H9 (cell line): ENCODE results near the gene KLK1. TPM values are rescaled to one million over a fixed set of nuclear protein-coding genes. Genes with fewer than 3 reads are reported as not detected.
A peak's percentile ranks its signal among the peaks of the same experiment; 100 is the strongest.

ENCODE experiments used
- DNase-seq: peaks from one replicate; pipeline ENCODE4 v3.0.0-alpha.2; 2017
- H2AFZ ChIP-seq: one replicate; pipeline ENCODE4 v1.6.1; 2013; ENCODE audit warnings: mild to moderate bottlenecking, low read length, control low read depth, moderate library complexity
- H2AK5ac ChIP-seq: 2 replicates; pipeline ENCODE4 v1.6.1; 2013; ENCODE audit warnings: low read length, control low read depth, mixed read lengths; ENCODE audit not compliant: insufficient read length
- H2BK120ac ChIP-seq: one replicate; pipeline ENCODE4 v1.6.1; 2013; ENCODE audit warnings: low read depth, mild to moderate bottlenecking, low read length, control low read depth, inconsistent platforms; ENCODE audit not compliant: poor library complexity, severe bottlenecking
- H2BK12ac ChIP-seq: 2 replicates; pipeline ENCODE4 v1.6.1; 2013; ENCODE audit warnings: low read length, control low read depth, mixed read lengths, low read depth; ENCODE audit not compliant: insufficient read length
- H2BK15ac ChIP-seq: 2 replicates; pipeline ENCODE4 v1.6.1; 2013; ENCODE audit warnings: low read depth, low read length, control low read depth
- H2BK20ac ChIP-seq: one replicate; pipeline ENCODE4 v1.6.1; 2013; ENCODE audit warnings: low read depth, mild to moderate bottlenecking, low read length, control low read depth, inconsistent platforms; ENCODE audit not compliant: poor library complexity, severe bottlenecking
- H2BK5ac ChIP-seq: 2 replicates; pipeline ENCODE4 v1.6.1; 2013; ENCODE audit warnings: low read length, control low read depth, mixed read lengths; ENCODE audit not compliant: insufficient read length
- H3K14ac ChIP-seq: 2 replicates; pipeline ENCODE4 v1.6.1; 2013; ENCODE audit warnings: low read length, control low read depth; ENCODE audit not compliant: insufficient read depth
- H3K18ac ChIP-seq: 2 replicates; pipeline ENCODE4 v1.6.1; 2013; ENCODE audit warnings: low read depth, mild to moderate bottlenecking, mixed read lengths, low read length, control low read depth; ENCODE audit not compliant: insufficient read length
- H3K23ac ChIP-seq: 2 replicates; pipeline ENCODE4 v1.6.1; 2013; ENCODE audit warnings: low read length, control low read depth, mixed read lengths, low read depth; ENCODE audit not compliant: insufficient read length
- H3K23me2 ChIP-seq: 2 replicates; pipeline ENCODE4 v1.6.1; 2013; ENCODE audit warnings: low read depth, mild to moderate bottlenecking, mixed read lengths, low read length, control low read depth; ENCODE audit not compliant: insufficient read length, poor library complexity, severe bottlenecking
- H3K27ac ChIP-seq: 2 replicates; pipeline ENCODE4 v1.5.1; 2013; ENCODE audit warnings: low read length, control low read depth, mixed read lengths, low read depth; ENCODE audit not compliant: insufficient read length
- H3K27me3 ChIP-seq: 2 replicates; pipeline ENCODE4 v1.6.1; 2013; ENCODE audit warnings: low read length, control low read depth, inconsistent platforms; ENCODE audit not compliant: insufficient read depth
- H3K4ac ChIP-seq: 2 replicates; pipeline ENCODE4 v1.6.1; 2013; ENCODE audit warnings: low read depth, mild to moderate bottlenecking, control low read depth, inconsistent platforms, low read length, moderate library complexity
- H3K4me1 ChIP-seq: 2 replicates; pipeline ENCODE4 v1.6.1; 2013; ENCODE audit warnings: low read length, control low read depth, inconsistent platforms; ENCODE audit not compliant: insufficient read depth
- H3K4me2 ChIP-seq: 2 replicates; pipeline ENCODE4 v1.6.1; 2013; ENCODE audit warnings: low read length, control low read depth, mixed read lengths; ENCODE audit not compliant: insufficient read length, insufficient read depth
- H3K56ac ChIP-seq: 2 replicates; pipeline ENCODE4 v1.6.1; 2013; ENCODE audit warnings: low read depth, mild to moderate bottlenecking, mixed read lengths, low read length, control low read depth; ENCODE audit not compliant: insufficient read length
- H3K79me1 ChIP-seq: 2 replicates; pipeline ENCODE4 v1.6.1; 2013; ENCODE audit warnings: low read depth, mild to moderate bottlenecking, moderate library complexity, low read length, control low read depth, inconsistent platforms; ENCODE audit not compliant: insufficient read depth, poor library complexity, severe bottlenecking
- H3K79me2 ChIP-seq: 2 replicates; pipeline ENCODE4 v1.6.1; 2013; ENCODE audit warnings: low read length, control low read depth, inconsistent platforms; ENCODE audit not compliant: insufficient read depth
- H3K9ac ChIP-seq: 2 replicates; pipeline ENCODE4 v1.6.1; 2013; ENCODE audit warnings: low read length, control low read depth, mixed read lengths; ENCODE audit not compliant: insufficient read length; ENCODE audit errors: extremely low read depth
- H3K9me3 ChIP-seq: one replicate; pipeline ENCODE4 v1.6.1; 2013; ENCODE audit warnings: low read depth, low read length, inconsistent platforms; ENCODE audit not compliant: control insufficient read depth
- H3T11ph ChIP-seq: one replicate; pipeline ENCODE4 v1.6.1; 2013; ENCODE audit warnings: mild to moderate bottlenecking, low read length, control low read depth, inconsistent platforms
- H4K20me1 ChIP-seq: one replicate; pipeline ENCODE4 v1.6.1; 2013; ENCODE audit not compliant: control insufficient read depth, insufficient read length, insufficient read depth
- H4K5ac ChIP-seq: 2 replicates; pipeline ENCODE4 v1.6.1; 2013; ENCODE audit warnings: low read depth, mild to moderate bottlenecking, mixed read lengths, low read length, control low read depth; ENCODE audit not compliant: insufficient read length
- H4K8ac ChIP-seq: replicated peaks from 2 replicates; pipeline ENCODE4 v1.6.1; 2013; ENCODE audit warnings: low read length, control low read depth, mixed read lengths, low read depth; ENCODE audit not compliant: insufficient read length
- H4K91ac ChIP-seq: 2 replicates; pipeline ENCODE4 v1.6.1; 2013; ENCODE audit warnings: low read depth, mild to moderate bottlenecking, moderate library complexity, mixed read lengths, low read length, control low read depth; ENCODE audit not compliant: insufficient read length
- H3K27ac Mint-ChIP-seq, 3 experiments: 2 replicates in 2 of 3; 3 replicates in 1 of 3; pipeline ENCODE4 v1.8.0; 2020 to 2021; ENCODE audit warnings: mixed read lengths in 3 of 3, mild to moderate bottlenecking in 1 of 3, moderate library complexity in 1 of 3
- H3K27me3 Mint-ChIP-seq: 2 replicates; pipeline ENCODE4 v1.8.0; 2021; ENCODE audit warnings: low read depth, mild to moderate bottlenecking, moderate library complexity, mixed read lengths
- H3K36me3 Mint-ChIP-seq, 3 experiments: 2 replicates in 2 of 3; 3 replicates in 1 of 3; pipeline ENCODE4 v1.8.0; 2020 to 2021; ENCODE audit warnings: low read depth in 3 of 3, mixed read lengths in 3 of 3; ENCODE audit not compliant: insufficient read depth in 1 of 3
- H3K4me1 Mint-ChIP-seq, 2 experiments: 2 replicates each; pipeline ENCODE4 v1.8.0; 2020; ENCODE audit warnings: mixed read lengths in 2 of 2
- H3K4me3 Mint-ChIP-seq, 2 experiments: 2 replicates in 1 of 2; 3 replicates in 1 of 2; pipeline ENCODE4 v1.8.0; 2020 to 2021; ENCODE audit warnings: mild to moderate bottlenecking in 2 of 2, mixed read lengths in 2 of 2, moderate library complexity in 1 of 2
- H3K9me3 Mint-ChIP-seq, 2 experiments: 2 replicates in 1 of 2; 3 replicates in 1 of 2; pipeline ENCODE4 v1.8.0; 2020; ENCODE audit warnings: mild to moderate bottlenecking in 2 of 2, mixed read lengths in 2 of 2, moderate library complexity in 1 of 2
- WGBS: extraction: QIAGEN DNeasy Blood & Tissue Kit; methylation state at CpG from one replicate; pipeline ENCODE4 v1.1.7; 2013; ENCODE audit warnings: missing lambda C conversion rate, low lambda C conversion rate, mixed read lengths; ENCODE audit not compliant: insufficient read length; ENCODE audit errors: extremely low coverage; 5-methylcytosine and 5-hydroxymethylcytosine counted together
- total RNA-seq: library from RNA; stranded (reverse); gene quantifications from 2 replicates; pipeline ENCODE4 v1.2.1, GENCODE V29; 2021
- TF ChIP-seq, protein P1 (sequence below): fragments of 200-600 bp; sonication (generic); conservative IDR thresholded peaks from 3 replicates; pipeline ENCODE4 v1.8.0; 2021; ENCODE audit warnings: antibody characterized with exemption, mild to moderate bottlenecking

KLK1 gene
- total RNA-seq, 1 experiment from 2014 or later = 2.3 TPM

DNA sequence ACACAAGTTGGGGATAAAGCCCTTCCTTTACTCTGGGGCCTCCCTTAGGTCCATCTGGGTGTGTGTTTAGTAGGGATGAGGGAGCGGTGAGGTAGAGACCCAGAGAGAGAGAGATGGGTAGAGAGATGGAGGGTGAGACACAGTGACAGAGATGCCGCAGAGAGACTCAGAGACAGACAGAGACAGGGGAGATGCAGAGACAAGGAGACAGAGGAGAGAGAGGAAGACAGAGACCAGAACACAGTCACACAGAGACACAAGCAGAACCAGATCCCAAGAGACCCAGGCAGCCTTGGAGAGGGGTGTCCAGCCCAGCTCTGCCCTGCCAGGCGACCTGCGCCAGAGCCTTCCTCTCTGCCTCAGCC is 2.4 kb downstream of the KLK1 start:
- Mint-ChIP-seq H3K36me3 (peaks cover 0 to 2% (median 0%) of the 10 kb centered on the region in 3 experiments; a peak in 3 of 7 replicates), H3K4me3 (peak overlapping the region in 1 of 2 experiments; percentile 6; a peak in 2 of 5 replicates), H3K27ac (no peak overlapping the region; a peak in 1 of 7 replicates), H3K4me1 (peaks cover 33 to 42% of the 10 kb centered on the region in 2 experiments), H3K9me3 (peaks cover 0 to 4% of the 10 kb centered on the region in 2 experiments; a peak in 2 of 5 replicates), H3K27me3 (peaks cover 87% of the 10 kb centered on the region)
- H3K9me3 ChIP-seq = no peaks in the 10 kb centered on the region
- no peak overlapping the region for H2BK12ac ChIP-seq
- WGBS = no CpG with 5 or more reads among the region's 4 CpGs
- H3K4ac ChIP-seq = no peak overlapping the region
- no peak overlapping the region for H3K9ac ChIP-seq
- peaks cover 8% of the 10 kb centered on the region for H3K23me2 ChIP-seq
- no peak overlapping the region for H2BK20ac ChIP-seq
- H3K27me3 ChIP-seq = peaks cover 8% of the 10 kb centered on the region
- no peak overlapping the region for H2AFZ ChIP-seq
- H3K27ac ChIP-seq = no peak overlapping the region
- H3K56ac ChIP-seq = no peak overlapping the region
- no peak overlapping the region for H3K18ac ChIP-seq
- no peak for DNase-seq
- no peaks in the 10 kb centered on the region for H4K20me1 ChIP-seq
- H4K8ac ChIP-seq = no peak overlapping the region
- H2BK120ac ChIP-seq = no peak overlapping the region
- no peak overlapping the region for H2AK5ac ChIP-seq
- H3K14ac ChIP-seq = no peak overlapping the region
- H3K79me2 ChIP-seq = no peaks in the 10 kb centered on the region
- no peak overlapping the region for H4K5ac ChIP-seq
- no peak overlapping the region for H4K91ac ChIP-seq
- no peaks in the 10 kb centered on the region for H3K79me1 ChIP-seq
- no peak overlapping the region for H2BK5ac ChIP-seq
- TF ChIP-seq, protein P1, sequence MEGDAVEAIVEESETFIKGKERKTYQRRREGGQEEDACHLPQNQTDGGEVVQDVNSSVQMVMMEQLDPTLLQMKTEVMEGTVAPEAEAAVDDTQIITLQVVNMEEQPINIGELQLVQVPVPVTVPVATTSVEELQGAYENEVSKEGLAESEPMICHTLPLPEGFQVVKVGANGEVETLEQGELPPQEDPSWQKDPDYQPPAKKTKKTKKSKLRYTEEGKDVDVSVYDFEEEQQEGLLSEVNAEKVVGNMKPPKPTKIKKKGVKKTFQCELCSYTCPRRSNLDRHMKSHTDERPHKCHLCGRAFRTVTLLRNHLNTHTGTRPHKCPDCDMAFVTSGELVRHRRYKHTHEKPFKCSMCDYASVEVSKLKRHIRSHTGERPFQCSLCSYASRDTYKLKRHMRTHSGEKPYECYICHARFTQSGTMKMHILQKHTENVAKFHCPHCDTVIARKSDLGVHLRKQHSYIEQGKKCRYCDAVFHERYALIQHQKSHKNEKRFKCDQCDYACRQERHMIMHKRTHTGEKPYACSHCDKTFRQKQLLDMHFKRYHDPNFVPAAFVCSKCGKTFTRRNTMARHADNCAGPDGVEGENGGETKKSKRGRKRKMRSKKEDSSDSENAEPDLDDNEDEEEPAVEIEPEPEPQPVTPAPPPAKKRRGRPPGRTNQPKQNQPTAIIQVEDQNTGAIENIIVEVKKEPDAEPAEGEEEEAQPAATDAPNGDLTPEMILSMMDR = no peak
- H2BK15ac ChIP-seq = no peak overlapping the region
- H3K23ac ChIP-seq = no peak overlapping the region
- H3T11ph ChIP-seq = no peak overlapping the region
- peak overlapping the region; percentile 92 for H3K4me2 ChIP-seq
- H3K4me1 ChIP-seq = peaks cover 5% of the 10 kb centered on the region; the same call in 1 of the 2 replicates
